ENCODE data around the gene ELOVL3. TPM values are rescaled to one million over a fixed set of nuclear protein-coding genes. Genes with fewer than 3 reads are reported as not detected.

ELOVL3 gene
- total and polyA plus RNA-seq, 10 of the 15 experiments (the other 5 are each of a cell fraction or from before 2014, with no cell fraction given), result 0.10 to 0.18 (median 0.11) TPM; not detected in 7

DNA sequence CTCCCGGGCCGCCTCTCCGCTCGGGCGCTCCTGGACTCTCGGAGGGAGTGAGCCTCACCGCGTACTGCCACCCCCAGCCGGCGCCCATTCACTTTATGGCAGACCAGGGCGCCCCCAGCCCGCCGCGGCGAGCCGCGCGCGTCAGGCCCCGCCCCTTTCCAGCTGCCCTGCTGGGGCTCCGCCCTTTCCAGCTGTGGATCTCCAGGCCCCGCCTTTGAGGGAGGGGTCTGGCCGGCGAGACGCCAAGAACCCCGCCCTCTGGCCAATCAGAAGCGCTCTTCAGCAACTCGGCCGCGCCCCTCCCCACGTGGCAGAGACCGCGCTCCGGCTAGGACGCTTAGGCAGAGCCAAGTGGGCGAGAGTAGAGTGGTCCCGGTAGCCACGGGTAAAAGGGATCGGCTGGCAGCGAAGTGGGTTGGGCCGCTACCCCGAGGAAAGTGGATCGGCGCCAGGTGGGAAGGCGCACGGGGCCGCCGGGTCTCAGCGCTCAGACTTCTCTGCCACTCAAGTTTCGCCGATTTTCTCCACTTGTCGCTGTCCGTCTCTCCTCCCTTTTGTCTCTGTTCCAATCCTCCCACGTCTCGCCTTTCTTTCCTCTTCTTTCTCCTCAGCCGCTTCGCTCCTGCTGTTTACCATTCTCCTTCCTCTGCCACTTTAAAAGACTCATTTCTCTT is 15.5 kb downstream of the ELOVL3 start, which contains the start of gene PITX3:
Gene PITX3 (minus strand): TSS at position 69 of the 674 bp plus-strand sequence. CDS start 9,432 bp downstream, outside the sequence.
- no peak within 1 kb of the TSS for H3K9ac ChIP-seq (ENCODE audit: control insufficient read depth, insufficient read depth, low read length)
- in situ Hi-C loops (cut with MboI), result no loop called here
- POLR2A ChIA-PET, result no interaction called here

More for the DNA sequence above, 15.5 kb downstream of the ELOVL3 start, which contains the start of gene PITX3:
- peak within 1 kb of the TSS; percentile 85 for H3K4me2 ChIP-seq (ENCODE audit: control insufficient read depth, insufficient read depth)
- WGBS (ENCODE audit: insufficient coverage, insufficient replicate concordance, low lambda C conversion rate, missing lambda C conversion rate), result 16% methylated on average over 44 of the region's 57 CpGs
- H4K20me1 ChIP-seq (ENCODE audit: control insufficient read depth, insufficient read depth), result no peaks in the 10 kb centered on the region
- H3K27me3 ChIP-seq (replicated peaks in 1 of 2; ENCODE audit: control insufficient read depth in 2 of 2, insufficient read depth in 2 of 2, low read length in 1 of 2), result peaks cover 8 to 15% of the 10 kb centered on the region in 2 experiments
- TF ChIP-seq CREB1 (IDR thresholded peaks at IDR 0.05; ENCODE audit: low read depth), result peak; percentile 24; the same call in 1 of the 2 replicates
- peak; percentile 70; the same call in 1 of the 2 replicates for TF ChIP-seq MAX (IDR thresholded peaks at IDR 0.05; ENCODE audit: low read depth, low read length)
- peak; percentile 68; the same call in 1 of the 2 replicates for TF ChIP-seq MXI1 (IDR thresholded peaks at IDR 0.05; ENCODE audit: low read depth, low read length)
- peak; percentile 74 for TF ChIP-seq USF1 (IDR thresholded peaks at IDR 0.05; ENCODE audit: borderline replicate concordance, extremely low read length, insufficient read depth, low read depth, low read length)
- TF ChIP-seq, protein P1, sequence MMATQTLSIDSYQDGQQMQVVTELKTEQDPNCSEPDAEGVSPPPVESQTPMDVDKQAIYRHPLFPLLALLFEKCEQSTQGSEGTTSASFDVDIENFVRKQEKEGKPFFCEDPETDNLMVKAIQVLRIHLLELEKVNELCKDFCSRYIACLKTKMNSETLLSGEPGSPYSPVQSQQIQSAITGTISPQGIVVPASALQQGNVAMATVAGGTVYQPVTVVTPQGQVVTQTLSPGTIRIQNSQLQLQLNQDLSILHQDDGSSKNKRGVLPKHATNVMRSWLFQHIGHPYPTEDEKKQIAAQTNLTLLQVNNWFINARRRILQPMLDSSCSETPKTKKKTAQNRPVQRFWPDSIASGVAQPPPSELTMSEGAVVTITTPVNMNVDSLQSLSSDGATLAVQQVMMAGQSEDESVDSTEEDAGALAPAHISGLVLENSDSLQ (IDR thresholded peaks at IDR 0.05), result peak; percentile 58
- no peak for TF ChIP-seq TAF1 (IDR thresholded peaks at IDR 0.05; ENCODE audit: borderline replicate concordance, low read depth, low read length)
- H2AFZ ChIP-seq (ENCODE audit: control insufficient read depth, low read depth, low read length), result peak within 1 kb of the TSS; percentile 85
- H3K4me1 ChIP-seq (ENCODE audit: control insufficient read depth, insufficient read depth, low read length), result peaks cover 4% of the 10 kb centered on the region; the same call in 1 of the 2 replicates
- H3K36me3 ChIP-seq (ENCODE audit: control insufficient read depth in 2 of 2, insufficient read depth in 2 of 2, low read length in 1 of 2), result no peaks in the 10 kb centered on the region
- peak within 1 kb of the TSS; percentile 65 for H3K4me3 ChIP-seq
- H3K79me2 ChIP-seq (ENCODE audit: control insufficient read depth, insufficient read depth, low read length), result peaks cover 13% of the 10 kb centered on the region
- no peaks in the 10 kb centered on the region for H3K9me3 ChIP-seq (replicated peaks; ENCODE audit: control insufficient read depth, insufficient read depth, low read length)
- SMC1A ChIA-PET (ENCODE audit: uncharacterized antibody, unreplicated experiment), result interaction anchor here (1.3 kb wide), 1 partner anchor 12 kb away, joined by 3 read pairs; no protein-coding TSS in a partner anchor
- intact Hi-C loops (cut with micrococcal nuclease; ENCODE audit: unreplicated experiment), result no loop called here
- H3K27ac ChIP-seq (ENCODE audit: control insufficient read depth, insufficient read depth), result no peak within 1 kb of the TSS
- RAD21 ChIA-PET (ENCODE audit: unreplicated experiment), result interaction anchor here (0.7 kb wide), 1 partner anchor 72 kb away, joined by 3 read pairs; no protein-coding TSS in a partner anchor
- no peak for DNase-seq (ENCODE audit: low read depth, low spot score)
- CTCF ChIA-PET, result interaction anchor here (4.2 kb wide), 1 partner anchor 12 kb away, joined by 16 read pairs; no protein-coding TSS in a partner anchor
- peak; percentile 59 for ATAC-seq
- peak; percentile 62 for FAIRE-seq
- BruUV-seq (replicated peaks), result no TSS peak
